CD4-positive, alpha-beta T cell (primary cell): ENCODE data around the gene UVSSA. TPM values are rescaled to one million over a fixed set of nuclear protein-coding genes. Genes with fewer than 3 reads are reported as not detected.
"Not testable (repeated sequence)": the region's sequence is repeated elsewhere in the genome, so short reads cannot be mapped to it uniquely, and the experiment has no call there.

Experiments used
- ATAC-seq: fragments of 200-7000 bp; cut with Tn5 transposase; one replicate; pipeline ENCODE4 v1.10.0; 2022; ENCODE audit warnings: mild to moderate bottlenecking; ENCODE audit not compliant: poor library complexity
- CTCF ChIA-PET: fragments of 350-600 bp; sonication (Branson Sonifier 250); formaldehyde crosslinking; loops from one replicate; lab custom pipeline; 2021; ENCODE audit warnings: antibody characterized with exemption, inconsistent platforms; lab: Charles Lee
- POLR2A ChIA-PET: fragments of 350-600 bp; sonication (Branson Sonifier 250); formaldehyde crosslinking; loops from one replicate; lab custom pipeline; 2021; ENCODE audit warnings: antibody characterized with exemption, inconsistent platforms; lab: Charles Lee
- DNase-seq, 14 experiments: peaks; one replicate each; pipeline ENCODE4 v3.0.0-alpha.2; 2013 to 2020; ENCODE audit warnings: mixed read lengths in 2 of 14
- H3K27ac ChIP-seq, 2 donors: one replicate each; pipeline versions ENCODE4 v1.5.1 to v1.7.0; 2013; ENCODE audit warnings: low read length in 2 of 2, low read depth in 1 of 2, mild to moderate bottlenecking in 1 of 2
- H3K27me3 ChIP-seq, 2 experiments: 1 replicate in 1 of 2; 2 replicates in 1 of 2; pipeline versions ENCODE4 v1.6.1 to v1.7.0; 2013; ENCODE audit warnings: low read length in 2 of 2, control low read depth in 1 of 2, mild to moderate bottlenecking in 1 of 2, moderate library complexity in 1 of 2; ENCODE audit not compliant: insufficient read depth in 2 of 2, control insufficient read depth in 1 of 2
- H3K36me3 ChIP-seq: one replicate; pipeline ENCODE4 v1.6.1; 2013; ENCODE audit warnings: low read length, control low read depth; ENCODE audit not compliant: insufficient read depth
- H3K4me1 ChIP-seq: one replicate; pipeline ENCODE4 v1.6.1; 2013; ENCODE audit warnings: low read length, control low read depth; ENCODE audit not compliant: insufficient read depth
- H3K4me3 ChIP-seq: one replicate; pipeline ENCODE4 v1.5.1; 2013; ENCODE audit warnings: mild to moderate bottlenecking, low read length, moderate library complexity
- H3K9me3 ChIP-seq, 2 experiments: 1 replicate in 1 of 2; 2 replicates in 1 of 2; pipeline versions ENCODE4 v1.6.1 to v1.7.0; 2013; ENCODE audit warnings: low read length in 2 of 2, mild to moderate bottlenecking in 2 of 2, control low read depth in 1 of 2, moderate library complexity in 1 of 2; ENCODE audit not compliant: control insufficient read depth in 1 of 2, insufficient read depth in 1 of 2
- H3K27ac Mint-ChIP-seq: one replicate; pipeline ENCODE4 v1.8.0; 2020; ENCODE audit warnings: mixed read lengths
- H3K27me3 Mint-ChIP-seq: one replicate; pipeline ENCODE4 v1.8.0; 2021; ENCODE audit warnings: mixed read lengths
- H3K36me3 Mint-ChIP-seq: one replicate; pipeline ENCODE4 v1.8.0; 2021; ENCODE audit warnings: low read depth, mixed read lengths
- H3K4me1 Mint-ChIP-seq: one replicate; pipeline ENCODE4 v1.8.0; 2021; ENCODE audit warnings: low read depth, mixed read lengths
- H3K4me3 Mint-ChIP-seq: one replicate; pipeline ENCODE4 v1.8.0; 2020; ENCODE audit warnings: mild to moderate bottlenecking, mixed read lengths
- H3K9me3 Mint-ChIP-seq: one replicate; pipeline ENCODE4 v1.8.0; 2020; ENCODE audit warnings: mixed read lengths
- CTCF ChIP-seq: fragments of 200-600 bp; IDR thresholded peaks from one replicate; pipeline ENCODE4 v1.8.0; 2022; ENCODE audit warnings: antibody characterized with exemption, mild to moderate bottlenecking
- intact Hi-C, 2 experiments: fragments of 100-400 bp; cut with DNase I in 1 of 2; cut with micrococcal nuclease in 1 of 2; formaldehyde crosslinking; loops; one replicate each; pipeline versions ENCODE4 v1.15.1 to v1.9.0; 2023 to 2025; cut with DNase I, micrococcal nuclease
- total RNA-seq, 174 experiments: library from RNA in 2 of 174; stranded (reverse) in 2 of 174; gene quantifications; one replicate each; pipeline ENCODE4 v1.2.3 and lab custom pipeline; 2021 to 2026

Gene UVSSA
- total RNA-seq, 2 experiments from 2014 or later: 31.1 to 33.1 TPM

- no peaks in the 10 kb centered on the region for H3K27me3 ChIP-seq
- CTCF ChIA-PET: no interaction called here
- DNase-seq (no peak), ATAC-seq (no peak)
- H3K27ac ChIP-seq: peak overlapping the region in 1 of 2 donors; percentile 1
- peaks cover 59% of the 10 kb centered on the region for H3K36me3 ChIP-seq
- peaks cover 70% of the 10 kb centered on the region for H3K36me3 Mint-ChIP-seq
- peaks cover 0 to 3% of the 10 kb centered on the region in 2 experiments for H3K9me3 ChIP-seq
- POLR2A ChIA-PET: interaction anchor here (1.8 kb wide), 1 partner anchor 12 kb away, joined by 6 read pairs; the partner anchor contains the start of gene UVSSA
- H3K4me1 Mint-ChIP-seq: peaks cover 38% of the 10 kb centered on the region
- H3K27ac Mint-ChIP-seq: peak overlapping the region; percentile 75
- no peak for TF ChIP-seq CTCF
- no peaks in the 10 kb centered on the region for H3K9me3 Mint-ChIP-seq
- H3K4me3 Mint-ChIP-seq: no peak overlapping the region
- no peak overlapping the region for H3K4me3 ChIP-seq
- peaks cover 48% of the 10 kb centered on the region for H3K4me1 ChIP-seq
- no peaks in the 10 kb centered on the region for H3K27me3 Mint-ChIP-seq
- intact Hi-C loops: loop anchor here in 1 of 2 experiments (5.0 kb wide), 1 partner anchor 87 kb away; the partner anchor contains the start of gene CTBP1
Observed at GRCh38 chr4:1334579-1334895, 12.5 kb upstream of the UVSSA start.

GRCh38 chr4:1335193-1335883 is 11.7 kb upstream of the UVSSA start:
- POLR2A ChIA-PET: interaction anchor here (1.8 kb wide), 1 partner anchor 11 kb away, joined by 6 read pairs; the partner anchor contains the start of gene UVSSA
- peaks cover 31% of the 10 kb centered on the region for H3K4me1 Mint-ChIP-seq
- H3K27me3 ChIP-seq, H3K27ac ChIP-seq, intact Hi-C loops, H3K9me3 ChIP-seq, H3K4me3 ChIP-seq, H3K4me3 Mint-ChIP-seq, H3K9me3 Mint-ChIP-seq, CTCF ChIA-PET, H3K27me3 Mint-ChIP-seq, ATAC-seq: not testable (repeated sequence)
- peaks cover 67% of the 10 kb centered on the region for H3K36me3 ChIP-seq
- H3K36me3 Mint-ChIP-seq: peaks cover 65% of the 10 kb centered on the region
- H3K27ac Mint-ChIP-seq: peak overlapping the region; percentile 75
- peaks cover 40% of the 10 kb centered on the region for H3K4me1 ChIP-seq
- DNase-seq: peak in 1 of 14 experiments; percentile 38

- ATAC-seq (no peak), DNase-seq (peak in 2 of 14 experiments; percentile 46 to 53)
- H3K27ac Mint-ChIP-seq: peak overlapping the region; percentile 64
- CTCF ChIA-PET: no interaction called here
- peaks cover 24% of the 10 kb centered on the region for H3K4me1 Mint-ChIP-seq
- Histone ChIP-seq H3K27me3 (no peaks in the 10 kb centered on the region), H3K4me1 (peaks cover 33% of the 10 kb centered on the region), H3K36me3 (peaks cover 75% of the 10 kb centered on the region), H3K4me3 (no peak overlapping the region), H3K9me3 (peaks cover 0 to 4% of the 10 kb centered on the region in 2 experiments), H3K27ac (no peak overlapping the region)
- peaks cover 66% of the 10 kb centered on the region for H3K36me3 Mint-ChIP-seq
- intact Hi-C loops: no loop called here
- no peak overlapping the region for H3K4me3 Mint-ChIP-seq
- no peak for TF ChIP-seq CTCF
- POLR2A ChIA-PET: no interaction called here
- H3K9me3 Mint-ChIP-seq: no peaks in the 10 kb centered on the region
- no peaks in the 10 kb centered on the region for H3K27me3 Mint-ChIP-seq
Observed at GRCh38 chr4:1336088-1336491, 10.9 kb upstream of the UVSSA start.
